Measurements from ENCODE around the gene VAX1. TPM values are rescaled to one million over a fixed set of nuclear protein-coding genes. Genes with fewer than 3 reads are reported as not detected.

Gene VAX1
- total RNA-seq, 1 experiment from 2014 or later = 0.04 TPM

- no peak for TF ChIP-seq E2F4 (CRISPR knock-in tag; IDR thresholded peaks at IDR 0.05; ENCODE audit: borderline replicate concordance, low read depth)
- TF ChIP-seq IRF1 (CRISPR knock-in tag; IDR thresholded peaks at IDR 0.05) = no peak
- TF ChIP-seq TP53 (CRISPR knock-in tag; IDR thresholded peaks at IDR 0.05) = 0 out of 2 replicates have a peak, but pooled peaks have one; percentile 67
- no peak for TF ChIP-seq TEAD1 (CRISPR knock-in tag; IDR thresholded peaks at IDR 0.05)
- TF ChIP-seq CREM (CRISPR knock-in tag; IDR thresholded peaks at IDR 0.05) = no peak
- TF ChIP-seq SP1 (CRISPR knock-in tag; conservative IDR thresholded peaks at IDR 0.05) = no peak; the same call in 1 of the 2 replicates
- TF ChIP-seq ZNF121 (CRISPR knock-in tag; IDR thresholded peaks at IDR 0.05) = no peak
- TF ChIP-seq ZNF512 (CRISPR knock-in tag; IDR thresholded peaks at IDR 0.05; ENCODE audit: borderline replicate concordance) = no peak
- TF ChIP-seq, protein P1, sequence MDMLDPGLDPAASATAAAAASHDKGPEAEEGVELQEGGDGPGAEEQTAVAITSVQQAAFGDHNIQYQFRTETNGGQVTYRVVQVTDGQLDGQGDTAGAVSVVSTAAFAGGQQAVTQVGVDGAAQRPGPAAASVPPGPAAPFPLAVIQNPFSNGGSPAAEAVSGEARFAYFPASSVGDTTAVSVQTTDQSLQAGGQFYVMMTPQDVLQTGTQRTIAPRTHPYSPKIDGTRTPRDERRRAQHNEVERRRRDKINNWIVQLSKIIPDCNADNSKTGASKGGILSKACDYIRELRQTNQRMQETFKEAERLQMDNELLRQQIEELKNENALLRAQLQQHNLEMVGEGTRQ (CRISPR knock-in tag; IDR thresholded peaks at IDR 0.05) = 0 out of 2 replicates have a peak, but pooled peaks have one; percentile 4
- no peak for TF ChIP-seq ZNF232 (CRISPR knock-in tag; IDR thresholded peaks at IDR 0.05)
- peak; percentile 45; the same call in 1 of the 2 replicates for TF ChIP-seq RELA (CRISPR knock-in tag; IDR thresholded peaks at IDR 0.05; ENCODE audit: borderline replicate concordance)
- TF ChIP-seq ATF6 (CRISPR knock-in tag; IDR thresholded peaks at IDR 0.05) = no peak
- TF ChIP-seq ZNF416 (CRISPR knock-in tag; IDR thresholded peaks at IDR 0.05) = no peak
- TF ChIP-seq, protein P2, sequence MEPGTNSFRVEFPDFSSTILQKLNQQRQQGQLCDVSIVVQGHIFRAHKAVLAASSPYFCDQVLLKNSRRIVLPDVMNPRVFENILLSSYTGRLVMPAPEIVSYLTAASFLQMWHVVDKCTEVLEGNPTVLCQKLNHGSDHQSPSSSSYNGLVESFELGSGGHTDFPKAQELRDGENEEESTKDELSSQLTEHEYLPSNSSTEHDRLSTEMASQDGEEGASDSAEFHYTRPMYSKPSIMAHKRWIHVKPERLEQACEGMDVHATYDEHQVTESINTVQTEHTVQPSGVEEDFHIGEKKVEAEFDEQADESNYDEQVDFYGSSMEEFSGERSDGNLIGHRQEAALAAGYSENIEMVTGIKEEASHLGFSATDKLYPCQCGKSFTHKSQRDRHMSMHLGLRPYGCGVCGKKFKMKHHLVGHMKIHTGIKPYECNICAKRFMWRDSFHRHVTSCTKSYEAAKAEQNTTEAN (CRISPR knock-in tag; IDR thresholded peaks at IDR 0.05) = no peak
Observed at GRCh38 chr10:117175215-117175900, 37.3 kb upstream of the VAX1 start (continued).

DNA sequence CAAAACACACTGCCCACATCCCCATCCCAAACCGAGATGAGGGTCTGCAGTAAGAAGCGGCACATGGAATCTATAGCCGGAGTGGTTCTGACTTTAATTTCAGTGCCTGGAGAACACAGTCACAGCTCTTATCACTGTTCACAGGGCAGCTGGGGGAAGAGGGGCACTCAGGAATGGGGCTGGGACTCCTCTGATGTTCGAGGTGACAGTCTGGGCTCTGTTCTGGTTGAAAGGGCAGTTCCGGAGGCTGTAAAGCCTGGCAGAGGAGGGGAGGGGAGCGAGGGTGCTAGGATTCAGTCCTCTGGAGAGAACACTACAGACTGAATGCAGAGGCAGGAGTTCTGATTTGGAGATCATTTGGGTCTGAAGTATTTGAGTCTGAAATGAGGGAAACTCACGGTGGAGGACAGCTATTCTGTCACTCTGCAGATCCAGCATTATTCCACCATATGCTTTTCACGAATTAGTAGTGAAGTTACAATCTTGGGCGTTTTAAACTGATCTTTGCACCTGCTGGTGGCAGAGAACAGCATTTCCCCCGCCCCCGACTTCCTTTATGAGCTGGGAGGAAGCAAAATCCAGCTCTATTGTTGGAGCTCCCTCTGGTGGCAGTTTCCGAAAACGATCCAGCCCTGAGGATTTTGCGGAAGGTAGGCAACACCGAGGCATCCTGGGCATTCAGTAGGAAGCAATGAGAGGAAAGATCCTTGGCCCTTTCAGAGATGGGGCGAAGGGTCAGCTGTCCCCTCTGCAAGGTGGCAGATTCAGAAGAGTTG, 36.6 kb upstream of the VAX1 start:
- Mint-ChIP-seq H3K9me3 (no peaks in the 10 kb centered on the region), H3K27ac (no peak overlapping the region), H3K4me3 (peak overlapping the region; percentile 78), H3K27me3 (ENCODE audit: low read depth) (peaks cover 95% of the 10 kb centered on the region), H3K36me3 (no peaks in the 10 kb centered on the region), H3K4me1 (peaks cover 14% of the 10 kb centered on the region)
- ChIA-PET CTCF (interaction anchor here (0.6 to 4.0 kb wide), 85 partner anchors 9 to 658 kb away, joined by 3 to 99 read pairs (median 5); partner anchors contain the start of genes ENO4, KCNK18 and SHTN1), POLR2A (interaction anchor here (0.6 to 1.0 kb wide), 3 partner anchors 184 to 544 kb away, joined by 3 to 8 read pairs (median 3); no protein-coding TSS in a partner anchor)
- DNase-seq (ENCODE audit: low spot score) (peak; percentile 93), ATAC-seq (peak; percentile 82)
- TF ChIP-seq SMAD3 (CRISPR knock-in tag; IDR thresholded peaks at IDR 0.05; ENCODE audit: borderline replicate concordance) (0 out of 2 replicates have a peak, but pooled peaks have one; percentile 53), CTCF (IDR thresholded peaks at IDR 0.05) (peak; percentile 81), CREB1 (CRISPR knock-in tag; IDR thresholded peaks at IDR 0.05) (no peak), ZNF416 (CRISPR knock-in tag; IDR thresholded peaks at IDR 0.05) (no peak)
- TF ChIP-seq, protein P2 (CRISPR knock-in tag; IDR thresholded peaks at IDR 0.05) = no peak
- TF ChIP-seq, protein P3, sequence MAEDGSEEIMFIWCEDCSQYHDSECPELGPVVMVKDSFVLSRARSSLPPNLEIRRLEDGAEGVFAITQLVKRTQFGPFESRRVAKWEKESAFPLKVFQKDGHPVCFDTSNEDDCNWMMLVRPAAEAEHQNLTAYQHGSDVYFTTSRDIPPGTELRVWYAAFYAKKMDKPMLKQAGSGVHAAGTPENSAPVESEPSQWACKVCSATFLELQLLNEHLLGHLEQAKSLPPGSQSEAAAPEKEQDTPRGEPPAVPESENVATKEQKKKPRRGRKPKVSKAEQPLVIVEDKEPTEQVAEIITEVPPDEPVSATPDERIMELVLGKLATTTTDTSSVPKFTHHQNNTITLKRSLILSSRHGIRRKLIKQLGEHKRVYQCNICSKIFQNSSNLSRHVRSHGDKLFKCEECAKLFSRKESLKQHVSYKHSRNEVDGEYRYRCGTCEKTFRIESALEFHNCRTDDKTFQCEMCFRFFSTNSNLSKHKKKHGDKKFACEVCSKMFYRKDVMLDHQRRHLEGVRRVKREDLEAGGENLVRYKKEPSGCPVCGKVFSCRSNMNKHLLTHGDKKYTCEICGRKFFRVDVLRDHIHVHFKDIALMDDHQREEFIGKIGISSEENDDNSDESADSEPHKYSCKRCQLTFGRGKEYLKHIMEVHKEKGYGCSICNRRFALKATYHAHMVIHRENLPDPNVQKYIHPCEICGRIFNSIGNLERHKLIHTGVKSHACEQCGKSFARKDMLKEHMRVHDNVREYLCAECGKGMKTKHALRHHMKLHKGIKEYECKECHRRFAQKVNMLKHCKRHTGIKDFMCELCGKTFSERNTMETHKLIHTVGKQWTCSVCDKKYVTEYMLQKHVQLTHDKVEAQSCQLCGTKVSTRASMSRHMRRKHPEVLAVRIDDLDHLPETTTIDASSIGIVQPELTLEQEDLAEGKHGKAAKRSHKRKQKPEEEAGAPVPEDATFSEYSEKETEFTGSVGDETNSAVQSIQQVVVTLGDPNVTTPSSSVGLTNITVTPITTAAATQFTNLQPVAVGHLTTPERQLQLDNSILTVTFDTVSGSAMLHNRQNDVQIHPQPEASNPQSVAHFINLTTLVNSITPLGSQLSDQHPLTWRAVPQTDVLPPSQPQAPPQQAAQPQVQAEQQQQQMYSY (CRISPR knock-in tag; IDR thresholded peaks at IDR 0.05) = peak; percentile 94

All from WTC11 (cell line).